Measurements from ENCODE around the gene SPTLC1. TPM values are rescaled to one million over a fixed set of nuclear protein-coding genes. Genes with fewer than 3 reads are reported as not detected.

SPTLC1 gene
- total RNA-seq, 1 experiment from 2014 or later: 58.8 TPM

DNA sequence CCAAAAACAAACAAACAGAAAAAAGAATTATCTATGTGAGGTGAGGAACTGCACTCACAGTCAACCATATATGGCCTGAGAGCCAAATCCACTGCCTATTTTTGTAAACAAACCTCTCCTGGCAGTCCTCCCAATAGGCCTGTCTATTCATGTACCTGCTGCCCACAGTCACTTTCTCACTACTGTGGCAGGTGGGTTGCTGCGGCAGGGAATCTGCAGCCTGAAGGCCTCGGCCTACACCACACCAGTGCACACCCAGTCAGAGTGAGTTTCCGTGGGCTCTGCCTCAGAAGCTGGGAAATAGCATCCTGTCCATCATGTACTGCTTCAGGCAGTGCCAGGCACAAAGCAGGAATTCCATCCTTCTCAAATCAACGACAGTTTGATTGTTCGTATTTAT is 82.3 kb downstream of the SPTLC1 start:
- no peaks in the 10 kb centered on the region for H3K9me3 ChIP-seq (ENCODE audit: control insufficient read depth, insufficient read depth, low read depth, low read length)
- intact Hi-C loops (cut with micrococcal nuclease; ENCODE audit: unreplicated experiment) (no loop called here), in situ Hi-C loops (cut with HindIII; ENCODE audit: low pct_unique_long_range_greater_than_20kb, low sequenced_read_pairs) (no loop called here)
- POLR2A ChIA-PET: no interaction called here
- no peaks in the 10 kb centered on the region for H3K27me3 ChIP-seq (ENCODE audit: control insufficient read depth, insufficient read depth, low read length)
- no peak overlapping the region for H3K4me3 ChIP-seq (ENCODE audit: low read depth in 2 of 2, low read length in 2 of 2)
- CTCF ChIA-PET: no interaction called here
- TF ChIP-seq, protein P1, sequence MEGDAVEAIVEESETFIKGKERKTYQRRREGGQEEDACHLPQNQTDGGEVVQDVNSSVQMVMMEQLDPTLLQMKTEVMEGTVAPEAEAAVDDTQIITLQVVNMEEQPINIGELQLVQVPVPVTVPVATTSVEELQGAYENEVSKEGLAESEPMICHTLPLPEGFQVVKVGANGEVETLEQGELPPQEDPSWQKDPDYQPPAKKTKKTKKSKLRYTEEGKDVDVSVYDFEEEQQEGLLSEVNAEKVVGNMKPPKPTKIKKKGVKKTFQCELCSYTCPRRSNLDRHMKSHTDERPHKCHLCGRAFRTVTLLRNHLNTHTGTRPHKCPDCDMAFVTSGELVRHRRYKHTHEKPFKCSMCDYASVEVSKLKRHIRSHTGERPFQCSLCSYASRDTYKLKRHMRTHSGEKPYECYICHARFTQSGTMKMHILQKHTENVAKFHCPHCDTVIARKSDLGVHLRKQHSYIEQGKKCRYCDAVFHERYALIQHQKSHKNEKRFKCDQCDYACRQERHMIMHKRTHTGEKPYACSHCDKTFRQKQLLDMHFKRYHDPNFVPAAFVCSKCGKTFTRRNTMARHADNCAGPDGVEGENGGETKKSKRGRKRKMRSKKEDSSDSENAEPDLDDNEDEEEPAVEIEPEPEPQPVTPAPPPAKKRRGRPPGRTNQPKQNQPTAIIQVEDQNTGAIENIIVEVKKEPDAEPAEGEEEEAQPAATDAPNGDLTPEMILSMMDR (IDR thresholded peaks at IDR 0.05): no peak
- TF ChIP-seq TCF7L2 (IDR thresholded peaks at IDR 0.05; ENCODE audit: low read depth, low read length): no peak
- no peak for TF ChIP-seq POLR2AphosphoS5 (IDR thresholded peaks at IDR 0.05; ENCODE audit: low read depth, low read length)
- TF ChIP-seq, protein P2, sequence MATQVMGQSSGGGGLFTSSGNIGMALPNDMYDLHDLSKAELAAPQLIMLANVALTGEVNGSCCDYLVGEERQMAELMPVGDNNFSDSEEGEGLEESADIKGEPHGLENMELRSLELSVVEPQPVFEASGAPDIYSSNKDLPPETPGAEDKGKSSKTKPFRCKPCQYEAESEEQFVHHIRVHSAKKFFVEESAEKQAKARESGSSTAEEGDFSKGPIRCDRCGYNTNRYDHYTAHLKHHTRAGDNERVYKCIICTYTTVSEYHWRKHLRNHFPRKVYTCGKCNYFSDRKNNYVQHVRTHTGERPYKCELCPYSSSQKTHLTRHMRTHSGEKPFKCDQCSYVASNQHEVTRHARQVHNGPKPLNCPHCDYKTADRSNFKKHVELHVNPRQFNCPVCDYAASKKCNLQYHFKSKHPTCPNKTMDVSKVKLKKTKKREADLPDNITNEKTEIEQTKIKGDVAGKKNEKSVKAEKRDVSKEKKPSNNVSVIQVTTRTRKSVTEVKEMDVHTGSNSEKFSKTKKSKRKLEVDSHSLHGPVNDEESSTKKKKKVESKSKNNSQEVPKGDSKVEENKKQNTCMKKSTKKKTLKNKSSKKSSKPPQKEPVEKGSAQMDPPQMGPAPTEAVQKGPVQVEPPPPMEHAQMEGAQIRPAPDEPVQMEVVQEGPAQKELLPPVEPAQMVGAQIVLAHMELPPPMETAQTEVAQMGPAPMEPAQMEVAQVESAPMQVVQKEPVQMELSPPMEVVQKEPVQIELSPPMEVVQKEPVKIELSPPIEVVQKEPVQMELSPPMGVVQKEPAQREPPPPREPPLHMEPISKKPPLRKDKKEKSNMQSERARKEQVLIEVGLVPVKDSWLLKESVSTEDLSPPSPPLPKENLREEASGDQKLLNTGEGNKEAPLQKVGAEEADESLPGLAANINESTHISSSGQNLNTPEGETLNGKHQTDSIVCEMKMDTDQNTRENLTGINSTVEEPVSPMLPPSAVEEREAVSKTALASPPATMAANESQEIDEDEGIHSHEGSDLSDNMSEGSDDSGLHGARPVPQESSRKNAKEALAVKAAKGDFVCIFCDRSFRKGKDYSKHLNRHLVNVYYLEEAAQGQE (IDR thresholded peaks at IDR 0.05; ENCODE audit: insufficient read depth in 1 of 2, low read depth in 2 of 2, low read length in 1 of 2): no peak
- TF ChIP-seq SIN3A (IDR thresholded peaks at IDR 0.05; ENCODE audit: borderline replicate concordance, insufficient read depth, low read depth, low read length): no peak
- no peak overlapping the region for H3K27ac ChIP-seq (ENCODE audit: low read length)
- no peak for ATAC-seq
- BruUV-seq (replicated peaks): no TSS peak
- peaks cover 8% of the 10 kb centered on the region; the same call in 1 of the 2 replicates for H3K36me3 ChIP-seq (ENCODE audit: control insufficient read depth, insufficient read depth, low read length)
- H3K4me1 ChIP-seq (ENCODE audit: control insufficient read depth, insufficient read depth, low read length): no peaks in the 10 kb centered on the region
- DNase-seq (ENCODE audit: low read depth, low spot score): no peak

DNA sequence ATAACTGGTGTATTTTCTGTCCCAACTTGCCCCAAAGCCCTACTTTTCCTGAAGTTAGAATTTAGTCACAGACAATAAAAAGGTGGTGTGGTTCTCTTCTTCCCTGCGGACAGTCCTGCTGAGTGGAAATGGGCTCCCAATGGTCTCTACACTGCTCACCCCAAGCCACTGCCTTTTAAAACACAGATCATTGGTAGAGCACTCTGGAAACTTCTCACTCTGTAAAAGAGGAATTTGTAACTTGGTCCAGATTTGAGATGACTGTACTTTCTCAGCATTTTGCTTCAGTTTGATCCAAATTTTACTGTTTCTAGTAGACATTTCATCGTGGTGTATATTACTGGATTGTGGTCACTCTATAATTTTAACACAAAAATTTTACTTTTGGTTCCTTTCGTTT is 84.8 kb downstream of the SPTLC1 start:
- Histone ChIP-seq H3K9me3 (ENCODE audit: control insufficient read depth, insufficient read depth, low read depth, low read length) (no peaks in the 10 kb centered on the region), H3K36me3 (ENCODE audit: control insufficient read depth, insufficient read depth, low read length) (peaks cover 3% of the 10 kb centered on the region; the same call in 1 of the 2 replicates), H3K27me3 (ENCODE audit: control insufficient read depth, insufficient read depth, low read length) (no peaks in the 10 kb centered on the region), H3K4me3 (ENCODE audit: low read depth in 2 of 2, low read length in 2 of 2) (no peak overlapping the region), H3K27ac (ENCODE audit: low read length) (no peak overlapping the region), H3K4me1 (ENCODE audit: control insufficient read depth, insufficient read depth, low read length) (no peaks in the 10 kb centered on the region)
- ATAC-seq: no peak
- ChIA-PET POLR2A (no interaction called here), CTCF (no interaction called here)
- no TSS peak for BruUV-seq (replicated peaks)
- TF ChIP-seq, protein P1 (IDR thresholded peaks at IDR 0.05): no peak
- TF ChIP-seq SIN3A (IDR thresholded peaks at IDR 0.05; ENCODE audit: borderline replicate concordance, insufficient read depth, low read depth, low read length): no peak
- TF ChIP-seq TCF7L2 (IDR thresholded peaks at IDR 0.05; ENCODE audit: low read depth, low read length): no peak
- TF ChIP-seq, protein P2 (IDR thresholded peaks at IDR 0.05; ENCODE audit: insufficient read depth in 1 of 2, low read depth in 2 of 2, low read length in 1 of 2): no peak
- TF ChIP-seq POLR2AphosphoS5 (IDR thresholded peaks at IDR 0.05; ENCODE audit: low read depth, low read length): no peak
- intact Hi-C loops (cut with micrococcal nuclease; ENCODE audit: unreplicated experiment) (no loop called here), in situ Hi-C loops (cut with HindIII; ENCODE audit: low pct_unique_long_range_greater_than_20kb, low sequenced_read_pairs) (no loop called here)
- DNase-seq (ENCODE audit: low read depth, low spot score): no peak

Data from Panc1 (cell line).